HG02852 (cell line): ENCODE data around the gene ASIC2.

Experiments used
- ATAC-seq: cut with Tn5 transposase; IDR thresholded peaks from one replicate; pipeline ENCODE4 v1.9.1; 2021; ENCODE audit warnings: mild to moderate bottlenecking, moderate library complexity; ENCODE audit not compliant: unreplicated experiment

ASIC2 gene

DNA sequence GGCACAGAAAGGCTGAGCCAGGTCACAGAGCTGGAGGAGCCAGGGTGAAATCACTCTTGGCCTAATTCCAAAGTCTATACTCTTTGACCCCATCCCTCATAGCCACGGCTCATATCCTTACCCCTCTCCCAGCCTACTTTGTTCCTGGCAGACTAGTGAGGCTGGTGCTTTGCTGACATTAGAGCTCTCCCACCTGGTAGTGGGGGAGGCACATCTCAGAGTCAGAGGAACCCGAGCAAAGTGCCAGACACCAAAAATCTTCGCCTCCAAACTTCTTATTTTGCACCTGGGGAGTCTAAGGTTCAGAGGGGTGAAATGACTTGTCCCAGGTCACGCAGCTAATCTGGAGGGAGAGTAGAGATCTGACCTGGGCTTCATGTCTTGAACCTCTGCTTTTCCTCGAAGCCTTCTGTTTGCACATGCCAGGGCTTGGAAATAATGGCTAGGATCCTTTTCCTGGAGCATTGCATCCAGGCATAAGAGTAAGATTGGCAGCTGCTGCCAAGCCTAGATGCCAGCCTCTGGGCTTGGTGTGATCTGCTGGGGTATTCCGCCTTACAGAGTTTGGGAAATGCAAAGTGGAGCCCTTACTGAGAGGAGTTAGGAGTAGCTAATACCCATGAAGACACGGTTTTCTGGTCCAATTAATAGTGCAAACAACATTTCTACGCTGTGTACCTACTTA lies 174.6 kb downstream of the ASIC2 start:
- ATAC-seq: no peak

DNA sequence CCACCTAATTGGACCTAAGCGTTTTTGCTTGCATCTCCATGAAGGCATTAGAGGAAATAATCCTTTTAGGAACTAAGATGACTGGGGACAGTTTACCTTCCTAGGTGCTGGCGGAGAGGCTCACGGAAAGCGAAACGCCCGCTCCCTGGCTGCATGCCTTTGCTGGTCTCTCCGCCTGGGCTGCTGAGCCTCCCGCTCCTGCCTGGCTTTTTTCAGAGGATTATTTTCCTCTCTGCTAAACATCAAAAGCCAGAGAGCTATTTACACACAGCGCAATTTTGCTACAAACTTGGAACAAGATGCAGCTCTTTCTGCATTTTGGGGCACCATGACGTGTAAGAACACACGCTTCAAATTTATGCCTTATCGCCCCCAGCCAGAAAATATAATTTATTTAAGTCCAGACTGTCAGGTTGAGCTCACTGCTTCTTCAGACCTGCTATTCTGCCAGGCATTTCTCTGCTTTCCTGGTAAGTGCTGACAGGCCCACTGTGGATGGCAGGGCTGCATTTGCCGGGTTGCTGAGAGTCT lies 177.0 kb downstream of the ASIC2 start:
- ATAC-seq: no peak

DNA sequence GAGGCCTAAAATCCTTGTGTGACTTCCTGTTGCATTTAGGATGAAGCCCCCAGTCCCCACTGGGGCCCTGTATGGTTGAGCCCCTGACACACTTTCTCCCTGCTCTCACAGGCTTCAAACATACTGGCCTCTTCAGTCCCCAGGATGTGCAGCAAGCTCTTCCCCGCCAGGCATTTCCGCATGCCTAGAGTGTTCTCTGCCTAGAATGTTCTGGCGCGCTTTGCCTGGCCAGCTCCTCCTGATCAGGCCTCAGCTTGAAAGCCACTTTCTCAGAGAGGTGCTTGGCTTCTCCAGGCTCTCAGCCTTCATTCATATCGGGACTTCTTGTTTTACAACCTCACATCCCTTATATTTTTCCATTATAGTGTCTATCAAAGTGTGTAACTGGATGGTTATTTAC lies 177.7 kb downstream of the ASIC2 start:
- no peak for ATAC-seq

DNA sequence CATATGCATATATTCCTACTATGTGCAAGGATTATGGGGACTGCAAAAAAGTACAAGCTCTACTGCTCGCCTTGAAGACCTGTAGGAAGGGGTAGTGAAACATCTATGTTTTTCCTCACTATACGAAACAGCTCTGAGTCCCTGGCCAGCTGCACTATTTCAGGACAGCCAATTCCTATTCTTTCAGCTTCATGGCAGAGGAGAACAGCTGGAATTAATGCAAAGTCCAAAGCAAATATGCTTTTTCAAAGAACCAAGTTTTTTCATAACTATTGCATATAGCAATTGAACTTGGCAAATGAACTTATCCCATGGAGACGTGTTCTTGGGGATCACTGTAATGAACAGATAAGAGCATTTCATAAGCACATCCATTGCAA lies 179.1 kb downstream of the ASIC2 start:
- ATAC-seq: no peak

DNA sequence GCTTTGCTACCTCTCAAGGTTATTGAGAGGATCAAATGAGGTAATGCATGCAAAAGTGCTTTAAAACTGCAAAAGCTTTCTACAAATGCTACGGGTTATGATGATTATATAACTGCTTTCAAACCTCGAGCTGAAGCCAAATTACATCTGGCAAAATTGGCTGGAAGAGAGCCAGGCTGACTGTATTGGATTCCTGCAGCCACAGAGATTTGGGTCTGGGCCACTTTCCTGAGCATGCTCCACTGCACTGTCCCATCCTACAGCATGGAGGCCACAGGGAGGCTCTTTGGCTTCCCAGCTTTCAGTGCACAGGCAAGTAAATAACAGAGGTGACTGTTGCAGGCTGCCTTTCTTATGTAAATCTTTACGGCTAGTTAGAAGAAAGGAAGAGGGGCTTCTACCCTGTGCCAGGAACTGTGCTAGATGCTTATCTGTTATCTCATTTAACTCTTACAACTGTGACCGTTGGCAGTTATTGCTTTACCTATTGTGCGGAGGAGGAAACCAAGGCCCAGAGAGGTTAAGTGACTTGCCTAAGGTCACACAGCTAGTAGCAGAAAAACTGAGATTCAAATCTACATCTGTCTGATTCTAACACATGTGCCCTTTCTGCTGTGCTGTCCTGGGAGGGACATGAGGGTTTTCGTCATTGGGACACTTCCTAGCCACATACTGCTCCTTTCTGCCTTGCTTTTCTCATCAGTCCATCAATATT lies 179.7 kb downstream of the ASIC2 start:
- no peak for ATAC-seq

DNA sequence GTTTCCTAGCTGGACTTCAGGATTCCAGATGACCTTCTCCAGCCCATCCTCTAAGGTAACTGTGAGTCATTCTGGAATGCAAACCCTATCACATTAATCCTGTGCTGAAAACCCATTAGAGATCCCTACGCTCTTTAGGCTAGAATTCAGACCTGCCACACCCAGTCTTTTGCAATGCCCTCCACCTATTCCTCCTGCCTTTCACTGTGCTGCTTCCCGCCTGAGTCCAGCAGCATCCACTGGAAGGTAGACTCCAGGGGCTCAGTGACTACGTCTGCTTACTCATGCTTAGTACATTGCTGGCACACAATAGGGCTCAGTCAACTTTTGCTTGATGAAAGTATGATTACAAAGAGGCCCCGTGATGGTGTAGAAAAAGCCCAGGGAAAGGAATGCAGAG lies 180.3 kb downstream of the ASIC2 start:
- no peak for ATAC-seq

DNA sequence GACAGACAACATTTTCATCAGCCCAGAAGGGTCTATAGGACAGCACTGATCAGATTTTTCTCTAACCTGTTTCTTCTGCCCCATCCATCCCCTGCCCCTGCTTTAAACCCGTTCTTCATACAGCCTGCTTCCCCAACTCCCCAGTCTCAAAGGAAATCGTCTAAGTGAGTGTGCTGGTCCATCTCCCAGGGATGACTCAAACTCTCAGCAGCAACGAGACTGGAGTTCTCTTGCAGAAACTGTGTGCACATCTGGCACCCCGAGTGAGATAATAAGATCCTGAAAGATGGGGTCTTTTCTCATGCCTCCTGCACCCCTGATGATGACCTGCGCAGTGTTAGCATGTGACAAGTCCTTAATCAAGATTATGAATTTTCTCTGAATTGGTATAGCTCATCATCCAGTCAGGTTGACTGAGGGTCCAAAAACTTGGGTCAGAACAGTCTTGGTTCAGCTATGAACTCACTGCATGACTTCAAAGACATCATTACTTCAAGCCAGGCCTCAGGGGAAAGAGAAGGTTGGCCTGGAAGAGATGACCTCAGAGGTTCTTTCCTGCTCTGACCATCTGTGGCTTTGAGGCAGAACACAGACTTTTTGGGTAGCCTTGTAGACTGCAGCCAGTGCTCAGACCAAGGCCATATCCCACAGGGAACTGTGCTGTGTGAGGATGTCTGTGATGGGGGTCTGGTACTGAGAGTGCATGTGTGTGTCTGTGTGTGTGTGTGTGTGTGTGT lies 183.6 kb downstream of the ASIC2 start:
- no peak for ATAC-seq

DNA sequence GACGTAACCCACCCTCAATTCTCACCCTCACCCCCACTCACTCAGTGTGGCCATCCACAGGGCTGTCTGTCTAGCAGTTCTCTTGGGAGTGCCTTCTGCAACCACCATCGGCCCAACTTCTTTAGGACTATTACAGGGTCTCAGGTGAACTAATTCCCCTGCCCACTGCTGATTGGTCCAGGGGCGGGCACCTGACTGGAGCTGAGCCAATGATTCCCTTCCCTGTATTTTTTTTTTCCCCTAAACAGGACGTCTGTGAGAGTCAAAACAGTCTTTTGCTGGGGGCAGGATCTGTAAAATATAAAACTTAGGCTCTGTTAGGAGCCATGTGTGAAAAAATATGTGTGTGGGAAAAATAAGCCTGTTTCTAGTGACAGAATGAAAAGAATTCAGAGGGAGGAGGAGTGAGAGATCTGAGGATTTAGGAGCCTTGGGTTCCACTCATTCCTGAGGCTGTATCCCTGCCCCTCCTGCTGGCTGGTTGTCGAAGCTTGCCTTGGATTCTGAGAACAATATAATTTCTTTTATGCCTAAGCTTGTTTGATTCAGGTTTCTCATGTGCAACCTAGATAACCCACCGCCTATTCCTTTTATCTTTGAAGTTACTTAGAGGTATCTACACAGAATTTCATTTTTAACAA lies 186.4 kb downstream of the ASIC2 start:
- no peak for ATAC-seq

DNA sequence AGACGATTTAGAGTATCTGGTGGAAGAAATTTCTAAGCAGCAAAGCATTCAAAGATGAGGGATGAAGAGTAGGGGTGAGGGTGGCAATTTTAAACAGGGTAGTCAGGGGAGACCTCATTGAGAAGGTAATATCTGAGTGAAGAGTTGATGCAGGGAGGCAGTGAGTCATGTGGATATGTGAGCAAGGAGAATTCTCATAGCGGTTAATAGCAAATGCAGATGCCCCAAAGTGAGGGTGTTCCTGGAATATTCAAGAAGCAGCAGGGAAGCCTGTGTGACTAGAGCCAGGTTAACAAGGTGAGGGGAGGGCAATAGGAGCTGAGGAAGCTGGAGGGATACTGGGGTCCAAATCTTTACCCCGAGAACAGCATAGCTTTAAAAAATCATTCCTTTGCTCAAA lies 187.2 kb downstream of the ASIC2 start:
- ATAC-seq: no peak

DNA sequence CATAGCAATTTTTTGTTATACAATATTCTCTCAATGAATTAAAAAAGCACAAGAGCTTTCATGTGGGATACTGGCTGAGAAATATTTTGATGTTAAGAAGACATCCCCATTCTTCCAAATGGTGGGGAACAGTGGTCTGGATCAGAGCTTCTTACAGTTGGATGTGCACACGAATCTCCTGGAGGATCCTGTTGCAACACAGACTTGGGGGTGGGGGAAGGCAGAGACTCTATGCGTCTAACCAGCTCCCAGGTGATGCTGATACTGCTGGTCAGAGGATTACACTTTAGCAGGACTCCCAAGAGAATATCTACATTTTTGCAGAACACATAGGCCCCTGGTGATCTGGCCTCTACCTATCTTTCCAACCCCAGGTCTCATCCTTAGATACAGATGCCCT lies 193.2 kb downstream of the ASIC2 start:
- ATAC-seq: no peak

DNA sequence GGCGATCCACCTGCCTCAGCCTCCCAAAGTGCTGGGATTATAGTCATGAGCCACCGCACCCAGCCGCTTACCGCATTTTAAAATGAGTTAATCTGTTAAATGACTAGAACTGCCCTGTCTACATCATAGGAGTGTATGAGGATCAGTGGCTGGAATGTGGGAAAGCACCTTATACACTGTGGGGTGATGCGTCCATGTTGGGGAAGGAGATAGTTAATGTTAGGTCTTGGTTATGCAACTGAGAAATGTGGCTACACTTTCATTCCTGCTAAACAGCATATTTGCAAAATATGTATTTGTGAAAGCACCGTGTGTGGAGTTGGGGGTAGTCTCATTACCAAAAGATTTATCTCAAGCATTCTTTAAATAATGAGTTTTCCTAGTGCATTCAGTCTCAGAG lies 193.8 kb downstream of the ASIC2 start:
- ATAC-seq: no peak

DNA sequence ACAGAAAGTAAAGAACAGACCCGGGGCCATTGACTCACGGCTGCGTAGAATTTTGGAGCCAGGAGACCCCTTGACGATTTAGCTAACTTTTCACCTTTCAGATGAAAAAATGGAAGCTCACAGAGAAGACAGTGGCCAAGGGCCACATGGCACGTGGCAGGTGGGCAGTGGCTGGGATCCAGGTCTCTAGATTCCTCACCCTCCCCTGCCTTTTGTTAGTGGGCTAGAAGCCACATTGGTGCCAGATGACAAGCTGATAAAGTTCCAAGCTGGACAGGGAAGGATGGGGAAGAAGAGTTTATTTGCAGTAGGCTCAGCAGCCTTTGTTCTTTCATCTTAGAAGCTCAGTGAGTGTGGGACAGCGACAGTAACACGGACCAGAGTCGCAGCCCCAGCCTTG lies 195.7 kb downstream of the ASIC2 start:
- no peak for ATAC-seq

DNA sequence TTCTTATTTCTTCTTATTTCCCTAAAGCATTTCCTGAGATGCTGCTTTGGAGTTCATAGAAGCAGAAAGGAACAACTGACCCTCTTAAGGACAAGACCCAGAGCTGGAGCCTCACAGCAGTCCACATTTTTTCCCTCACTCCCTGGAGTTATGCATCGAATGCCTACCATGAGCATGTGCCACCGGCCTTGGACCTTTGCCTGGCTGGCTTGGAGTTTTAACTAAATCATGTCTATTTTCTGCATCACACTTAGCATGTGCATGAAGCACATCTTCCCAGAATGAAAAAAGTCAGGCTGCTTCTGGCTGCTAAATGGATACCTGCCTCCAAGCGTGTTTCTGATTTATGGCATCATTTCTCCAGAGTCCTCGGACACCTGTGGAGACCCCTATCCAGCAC lies 196.9 kb downstream of the ASIC2 start:
- ATAC-seq: no peak

DNA sequence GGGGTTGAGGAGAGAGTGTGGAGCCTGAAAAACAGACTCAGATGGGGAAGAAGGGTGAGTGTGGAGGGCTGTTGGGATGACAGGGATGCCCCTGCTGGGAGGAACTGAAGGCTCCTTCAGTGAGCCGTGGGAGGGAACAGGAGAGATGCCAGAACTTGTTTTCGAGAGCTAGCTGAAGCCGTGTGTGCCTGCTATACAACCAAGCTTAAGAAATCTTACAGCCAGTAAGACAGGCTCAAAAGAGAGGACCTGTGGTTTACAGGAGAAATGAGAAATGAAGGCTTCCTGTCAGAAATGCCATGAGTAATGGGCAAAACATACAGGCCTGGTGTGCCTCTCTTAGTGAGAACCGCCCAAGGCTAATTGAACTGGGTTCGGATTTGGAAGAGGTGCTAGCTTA lies 201.8 kb downstream of the ASIC2 start:
- no peak for ATAC-seq

DNA sequence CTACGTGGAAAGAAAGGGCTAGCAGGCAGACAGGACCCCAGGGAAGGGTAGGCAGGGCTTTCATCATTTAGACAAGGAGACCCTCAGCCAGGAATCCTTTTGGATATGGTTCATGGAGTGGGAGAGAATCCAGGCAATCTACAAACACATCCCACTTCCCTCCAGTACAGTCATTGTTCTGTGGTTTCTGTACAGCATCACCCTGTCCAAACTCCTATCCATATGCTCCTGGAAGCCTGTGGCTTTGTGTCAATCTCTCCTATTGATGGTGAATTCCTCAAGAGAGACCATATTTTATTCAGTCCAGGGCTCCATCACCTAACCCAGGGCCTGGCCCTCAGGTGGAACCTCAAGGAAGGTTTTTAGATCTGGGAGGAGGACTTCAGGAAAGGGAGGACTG lies 202.3 kb downstream of the ASIC2 start:
- no peak for ATAC-seq

DNA sequence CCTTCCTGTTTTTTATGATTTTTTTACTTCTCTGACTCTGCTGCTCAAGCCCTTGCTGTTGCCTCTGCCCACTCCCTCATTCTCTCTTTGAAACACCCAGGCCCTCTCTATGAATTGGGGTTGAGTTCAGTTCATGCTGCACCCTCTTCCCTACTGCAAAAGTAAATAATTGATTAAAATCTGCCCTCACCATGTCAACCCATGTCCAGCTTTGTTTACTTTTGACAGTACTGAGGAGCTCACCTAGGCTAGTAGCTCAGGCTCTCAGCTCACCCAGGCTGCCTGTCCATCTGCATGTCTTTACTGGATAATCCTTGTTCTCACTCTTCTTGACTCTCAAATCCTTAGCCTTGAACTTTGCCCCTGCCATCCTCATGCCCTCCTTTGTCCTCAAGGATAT lies 206.2 kb downstream of the ASIC2 start:
- no peak for ATAC-seq

DNA sequence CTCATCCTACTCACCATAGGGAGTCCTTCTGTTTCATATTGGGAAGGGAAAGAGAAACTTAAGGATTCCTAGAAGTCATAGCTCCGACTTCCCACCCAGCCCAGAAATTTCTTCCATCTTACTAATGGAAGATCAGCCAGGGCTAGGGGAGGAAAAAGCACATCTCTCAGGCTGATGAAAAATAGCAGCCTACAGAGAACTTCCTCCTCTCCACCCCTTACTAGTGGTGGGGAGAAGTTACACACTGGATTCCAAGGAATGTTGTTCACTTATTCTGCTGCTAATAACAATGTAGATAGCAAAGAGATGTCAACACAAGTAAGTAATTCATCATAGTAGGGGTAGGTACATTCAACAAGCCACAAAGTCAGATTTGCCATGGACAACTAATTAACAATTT lies 207.1 kb downstream of the ASIC2 start:
- ATAC-seq: no peak

DNA sequence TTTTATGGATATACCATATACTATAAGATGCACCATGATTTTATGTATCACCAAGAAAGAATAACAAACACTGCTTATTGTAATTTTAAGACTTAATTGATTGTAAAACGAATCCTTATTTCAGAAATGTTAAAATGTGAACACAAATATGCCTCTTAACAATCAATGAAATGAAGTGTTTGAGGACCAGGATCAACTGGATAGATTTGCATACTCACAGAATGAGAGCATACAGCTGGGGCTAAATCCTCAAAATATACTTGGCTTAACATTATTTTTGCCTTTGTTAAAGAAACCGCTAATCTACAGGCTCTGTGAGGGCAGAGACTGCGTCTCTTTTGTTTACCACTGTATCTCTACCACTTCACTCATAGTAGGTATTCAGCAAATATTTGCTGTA lies 207.8 kb downstream of the ASIC2 start:
- ATAC-seq: no peak

DNA sequence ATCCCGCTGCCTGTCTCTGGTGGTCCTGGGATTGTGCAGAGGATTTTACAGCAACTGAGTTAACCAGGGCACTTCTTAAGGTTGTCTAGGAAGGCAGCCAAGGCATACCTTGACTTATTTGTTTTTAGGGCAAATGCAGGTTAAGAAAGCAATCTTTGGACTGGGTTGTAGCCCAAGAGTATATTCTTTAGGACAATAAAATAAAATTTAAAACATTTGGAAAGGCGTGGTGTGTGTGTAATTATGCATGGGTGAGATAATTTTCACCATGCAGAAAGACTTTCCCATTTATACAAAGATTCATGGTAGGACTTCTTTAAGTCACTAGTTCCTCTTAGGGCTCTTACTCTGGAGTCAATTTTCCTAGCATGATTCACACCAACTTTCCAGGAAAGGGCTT lies 208.3 kb downstream of the ASIC2 start:
- ATAC-seq: no peak

DNA sequence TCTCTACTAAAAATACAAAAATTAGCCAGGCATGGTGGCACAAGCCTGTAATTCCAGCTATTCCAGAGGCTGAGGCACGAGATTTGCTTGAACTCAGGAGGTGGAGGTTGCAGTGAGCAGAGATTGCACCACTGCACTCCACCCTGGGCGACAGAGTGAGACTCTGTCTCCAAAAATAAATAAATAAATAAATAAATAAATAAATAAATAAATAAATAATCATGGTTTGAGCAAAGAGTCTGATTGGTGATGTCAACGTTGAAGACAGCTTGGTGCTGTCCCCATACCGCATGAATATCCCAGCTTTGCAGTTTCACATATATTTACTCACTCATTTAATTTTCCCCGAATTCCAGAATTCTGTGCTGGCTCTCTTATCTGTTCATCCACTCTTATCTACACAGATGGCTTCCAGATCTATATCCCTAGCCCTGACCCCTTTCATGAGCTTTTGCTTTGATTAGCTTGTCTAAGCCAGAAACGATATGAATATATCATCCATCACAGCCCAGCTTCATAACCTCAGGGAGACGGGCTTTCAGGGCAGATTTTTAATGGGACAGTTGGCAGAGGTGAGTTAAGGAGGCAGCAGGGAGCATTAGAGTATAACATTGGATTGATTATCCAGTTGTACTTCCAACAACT lies 210.4 kb downstream of the ASIC2 start:
- no peak for ATAC-seq

DNA sequence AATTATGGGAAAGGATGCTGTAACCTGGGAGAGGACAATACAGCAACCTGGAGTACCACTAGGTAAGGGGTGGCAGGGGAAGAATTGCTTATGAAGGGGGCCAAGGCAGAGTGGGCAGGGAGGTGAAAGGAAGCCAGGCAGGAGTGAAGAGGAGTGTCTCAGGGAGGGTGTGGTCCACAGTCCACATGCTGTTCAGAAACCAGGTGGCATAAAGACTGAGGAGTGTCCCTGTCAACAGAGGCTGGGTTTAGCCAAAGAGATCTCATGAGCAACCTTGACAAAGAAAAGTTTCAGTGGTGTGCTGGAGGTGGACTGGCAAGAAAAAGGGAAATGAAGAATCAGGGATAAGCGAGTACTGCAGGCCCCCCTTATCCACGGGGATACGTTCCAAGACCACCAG lies 213.0 kb downstream of the ASIC2 start:
- ATAC-seq: no peak
